ENCODE results near the gene ZNF396. TPM values are rescaled to one million over a fixed set of nuclear protein-coding genes. Genes with fewer than 3 reads are reported as not detected.

The ZNF396 gene
- total and polyA plus RNA-seq, 5 donors from 2014 or later: 0.57 to 2.3 (median 1.3) TPM; not detected in 2

Other genes with a start within 250 kb of the ZNF396 start
- 12.9 TPM for gene ZNF397, start 136.3 kb downstream of the ZNF396 start, total RNA-seq
- 1 to 10 TPM; 6.2 to 7.4 (median 6.8) TPM for gene ZNF397, start 136.3 kb downstream of the ZNF396 start, polyA plus RNA-seq
- gene ZSCAN30, start 87.1 kb downstream of the ZNF396 start, total RNA-seq: 11.5 TPM
- gene ZSCAN30, start 87.1 kb downstream of the ZNF396 start, polyA plus RNA-seq: 1 to 10 TPM; 2.0 to 5.2 (median 3.9) TPM
- gene ZNF24, start 32.9 kb downstream of the ZNF396 start, total RNA-seq: 53.9 TPM
- gene ZNF24, start 32.9 kb downstream of the ZNF396 start, polyA plus RNA-seq: 10 to 100 TPM; 69.4 to 96.3 (median 73.7) TPM
- 25.5 TPM for gene INO80C, start 120.6 kb upstream of the ZNF396 start, total RNA-seq
- gene INO80C, start 120.6 kb upstream of the ZNF396 start, polyA plus RNA-seq: 10 to 100 TPM; 20.2 to 27.6 (median 24.3) TPM
- 22.7 TPM for gene GALNT1, start 204.4 kb upstream of the ZNF396 start, total RNA-seq
- gene GALNT1, start 204.4 kb upstream of the ZNF396 start, polyA plus RNA-seq: 10 to 100 TPM; 18.8 to 49.6 (median 29.2) TPM

All from CD4-positive, CD25-positive, alpha-beta regulatory T cell (primary cell).